NCI-H2107 (cell line): ENCODE data around the gene STIL.
"Not testable (repeated sequence)": the region's sequence is repeated elsewhere in the genome, so short reads cannot be mapped to it uniquely, and the experiment has no call there.

Experiments
- DNase-seq: peaks from one replicate; lab custom pipeline; 2025; lab: John Stamatoyannopoulos, UW

Gene STIL

DNA sequence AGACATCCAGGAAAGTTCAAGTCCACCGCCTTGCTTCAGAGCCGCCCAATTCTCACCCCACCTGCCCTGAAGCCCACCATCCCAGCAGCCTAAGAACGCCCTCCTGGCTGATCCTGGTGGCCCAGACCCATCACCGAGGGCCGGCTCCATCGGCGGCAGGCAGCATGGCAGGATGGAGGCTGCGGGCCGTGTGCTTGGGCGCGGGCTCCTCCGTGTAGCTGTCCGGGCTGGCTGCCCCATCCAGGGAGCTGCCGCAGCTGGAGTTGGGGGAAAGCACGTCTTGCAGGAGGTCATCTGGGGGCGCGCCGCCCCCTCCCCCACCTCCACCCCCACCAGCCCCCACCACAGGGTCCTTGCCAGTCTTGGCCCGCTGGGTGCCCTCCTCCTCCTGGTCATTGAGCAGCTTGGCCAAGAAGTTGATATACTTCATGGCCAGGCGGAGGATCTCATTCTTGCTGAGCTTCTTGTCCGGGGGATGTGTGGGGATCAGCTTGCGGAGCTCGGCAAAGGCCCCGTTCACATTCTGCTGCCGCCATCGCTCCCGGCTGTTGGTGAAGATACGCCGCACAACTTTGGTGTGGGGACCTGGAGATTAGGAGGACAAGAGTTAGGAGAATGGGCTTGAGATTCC is 94.2 kb downstream of the STIL start:
- DNase-seq: no peak

DNA sequence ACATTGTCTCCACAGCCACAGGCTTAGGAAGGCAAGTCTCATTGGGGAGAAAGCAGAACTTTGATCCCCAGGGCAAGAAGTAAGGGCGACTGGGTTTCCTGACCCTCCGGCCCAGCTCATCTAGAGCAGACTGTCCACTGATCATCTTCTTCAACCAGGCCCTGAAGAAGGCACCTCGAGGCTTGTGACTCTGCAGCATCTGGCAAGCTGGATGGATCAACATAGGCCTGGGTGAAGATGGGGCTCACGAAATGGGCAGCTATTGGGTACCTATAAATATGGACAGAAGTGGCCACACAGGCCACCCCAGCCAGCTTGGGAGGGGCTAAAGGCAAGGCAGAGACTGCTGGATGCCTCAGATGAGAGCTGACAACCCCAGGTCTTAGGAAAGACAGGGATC is 94.9 kb downstream of the STIL start:
- no peak for DNase-seq

DNA sequence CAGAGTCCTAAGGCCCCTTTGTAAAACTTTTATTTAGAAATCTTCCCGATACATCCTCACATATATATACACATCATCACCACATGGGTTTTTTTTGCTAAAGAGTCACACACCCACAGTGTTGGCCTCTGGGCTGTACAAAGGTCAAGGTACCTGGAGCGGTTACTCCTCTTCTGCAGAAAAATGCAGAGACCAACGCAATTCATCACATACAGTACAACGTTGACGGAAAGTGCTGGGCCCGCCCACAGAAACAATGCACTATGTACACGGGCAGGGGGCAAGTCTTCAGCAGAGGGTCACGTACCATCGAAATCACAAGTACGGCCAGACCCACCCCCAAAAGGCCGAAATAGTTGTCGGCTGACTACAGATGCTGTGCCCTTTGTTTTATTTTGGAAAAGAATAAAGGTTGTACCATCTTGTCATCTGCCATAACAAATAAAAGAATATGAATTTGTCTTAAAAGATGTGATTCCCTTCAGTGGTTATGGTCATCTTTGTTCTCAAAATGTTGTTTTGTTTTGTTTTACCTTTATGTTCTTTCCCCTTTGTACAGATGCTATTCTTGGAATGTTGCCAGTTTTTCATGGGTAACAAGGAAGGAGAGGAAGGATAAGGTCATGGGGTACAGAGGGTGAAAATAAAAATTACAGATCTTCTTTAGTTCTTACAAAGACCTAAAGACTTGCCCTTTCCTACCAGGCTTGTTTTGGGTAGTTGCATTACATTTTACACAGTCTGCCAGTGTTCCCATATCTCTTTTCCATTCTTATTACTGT is 97.5 kb downstream of the STIL start:
- no peak for DNase-seq

DNA sequence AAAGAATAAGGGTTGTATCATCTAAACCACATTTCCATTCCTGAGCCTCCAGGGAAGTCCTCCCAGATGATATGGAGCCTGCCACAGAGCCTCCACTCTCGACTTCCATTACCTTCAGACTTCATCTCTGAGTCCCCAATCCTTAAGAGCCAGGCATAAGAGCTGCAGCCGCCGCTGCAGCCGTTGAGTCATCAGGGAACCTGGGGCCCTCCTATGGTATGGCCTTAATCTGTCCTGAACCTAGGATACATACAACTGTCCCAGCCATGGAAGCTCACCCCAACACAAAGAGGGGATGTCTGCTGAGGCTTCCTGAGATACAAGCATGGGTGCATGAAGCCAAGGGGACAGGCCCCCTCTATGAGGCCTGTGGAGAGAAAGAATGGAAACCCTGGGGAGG is 98.2 kb downstream of the STIL start:
- DNase-seq: no peak

DNA sequence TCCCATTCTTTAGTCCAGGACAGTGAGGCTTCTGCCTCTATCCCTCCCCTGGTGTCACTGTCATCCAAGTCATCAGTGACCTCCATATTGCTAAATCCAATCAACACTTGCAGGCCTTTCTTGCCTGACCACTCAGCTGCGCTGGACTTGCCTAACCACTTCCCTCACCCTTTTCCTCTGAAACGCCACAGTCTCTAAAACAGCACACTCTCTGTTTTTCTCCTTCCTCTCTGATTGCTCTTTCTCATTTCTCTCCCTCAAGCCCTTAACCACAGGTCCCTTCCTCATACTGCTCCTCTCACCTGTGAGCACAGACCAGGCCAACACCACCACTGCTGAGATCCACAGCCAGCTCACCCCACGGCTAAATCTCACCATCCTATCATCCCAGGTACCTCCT is 99.4 kb downstream of the STIL start:
- DNase-seq: no peak

DNA sequence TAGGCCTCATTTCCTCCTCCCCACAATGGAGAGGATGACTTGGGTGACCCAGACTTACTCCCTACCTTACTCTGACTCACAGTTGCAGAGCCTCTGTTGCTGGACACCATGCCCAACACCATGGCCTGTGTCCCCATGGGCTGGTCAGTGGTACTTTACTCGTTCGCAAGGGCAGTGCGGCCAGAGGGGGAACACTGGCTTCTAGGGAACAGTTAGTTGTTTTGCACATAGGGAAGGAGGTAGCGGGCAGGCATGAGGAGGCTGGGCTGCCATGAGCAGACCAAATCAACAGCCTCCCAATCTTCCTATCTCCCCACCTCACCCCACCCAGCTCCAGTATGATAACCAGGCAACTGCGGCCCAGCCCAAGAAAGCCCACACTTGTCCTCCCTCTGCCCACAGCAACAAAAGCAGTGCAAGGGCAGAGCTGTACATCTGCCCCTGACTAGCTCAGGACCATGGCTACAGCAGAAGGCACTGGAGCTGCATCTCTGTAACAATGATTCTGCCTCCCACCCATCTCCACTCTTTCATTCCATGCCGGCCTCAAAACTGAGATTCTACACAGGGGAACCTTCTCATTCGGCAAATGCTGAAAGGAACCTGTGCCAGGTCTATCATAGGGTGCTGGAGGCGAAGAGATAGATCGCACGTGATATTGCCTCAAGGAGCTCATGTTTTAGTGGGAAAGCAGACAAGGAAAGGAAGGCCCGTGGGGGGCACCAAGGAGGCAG is 100.5 kb downstream of the STIL start:
- no peak for DNase-seq

DNA sequence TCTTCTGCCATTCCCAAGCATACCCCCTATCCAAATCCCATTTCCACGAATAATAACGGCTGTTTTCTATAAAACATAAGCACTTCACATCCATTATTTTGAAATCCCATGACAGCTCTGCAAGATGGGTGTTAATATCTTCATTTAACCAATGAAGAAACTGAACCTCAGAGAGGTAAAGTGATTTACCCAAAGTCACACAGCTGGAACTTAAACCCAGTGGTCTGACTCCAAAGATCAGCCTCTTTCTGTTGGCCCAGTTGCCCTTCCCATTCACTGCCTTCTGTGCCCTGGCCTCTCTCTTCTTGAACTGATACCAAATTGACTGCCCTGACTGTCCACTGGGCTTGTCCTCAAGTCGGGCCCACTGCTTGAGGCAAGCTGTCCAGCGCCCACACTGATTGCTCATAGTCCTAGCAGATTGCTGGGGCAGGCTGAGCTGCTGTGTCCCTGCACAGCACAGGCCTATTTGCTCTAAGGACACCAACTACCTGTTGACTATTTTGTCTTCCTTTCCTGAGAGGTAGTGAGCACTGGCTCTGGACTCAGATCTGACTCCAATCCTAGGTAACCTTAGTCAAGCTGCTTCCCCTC is 101.2 kb downstream of the STIL start:
- DNase-seq: no peak

DNA sequence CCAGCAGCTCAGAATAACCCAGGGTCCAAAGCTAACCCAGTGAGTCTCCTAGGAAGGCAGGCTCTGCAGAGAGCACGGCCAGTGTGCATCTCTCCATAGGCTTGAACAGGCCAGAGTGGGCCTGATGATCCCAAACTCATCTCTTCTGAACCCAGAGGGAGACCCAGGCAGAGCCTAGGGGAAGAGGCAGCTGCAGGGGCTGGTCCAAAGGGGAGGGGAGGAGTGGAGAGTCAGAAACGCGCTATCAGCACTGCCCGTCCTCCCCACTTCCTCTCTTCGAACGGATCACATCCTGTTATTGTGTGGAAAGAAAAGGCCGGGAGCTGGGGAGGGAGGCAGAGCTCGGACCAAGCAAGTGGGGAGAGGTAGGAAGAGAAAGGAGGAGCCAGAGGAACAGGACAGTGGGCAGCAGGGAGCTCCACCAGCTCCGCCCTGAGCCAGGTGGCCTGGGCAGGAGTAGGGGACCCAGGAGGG is 102.1 kb downstream of the STIL start:
- no peak for DNase-seq

DNA sequence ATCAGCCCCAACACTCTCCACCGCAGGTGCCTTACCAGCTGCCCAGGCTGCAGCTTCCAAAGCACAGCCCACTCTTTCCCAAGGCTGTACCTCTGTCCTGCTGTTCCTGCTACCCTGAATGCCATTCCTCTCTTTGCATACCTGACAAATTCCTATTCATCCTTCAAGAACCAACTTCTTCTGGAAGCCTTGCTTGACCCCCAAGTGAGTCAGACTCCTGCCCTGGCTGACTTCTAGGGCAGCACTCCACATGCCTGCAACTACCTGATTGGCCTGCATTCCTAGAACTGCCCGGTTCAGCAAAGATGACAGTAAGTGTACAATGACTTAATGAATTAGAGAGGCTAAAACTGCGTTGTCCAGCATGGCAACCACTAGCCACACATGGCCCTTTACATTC is 103.3 kb downstream of the STIL start:
- no peak for DNase-seq

DNA sequence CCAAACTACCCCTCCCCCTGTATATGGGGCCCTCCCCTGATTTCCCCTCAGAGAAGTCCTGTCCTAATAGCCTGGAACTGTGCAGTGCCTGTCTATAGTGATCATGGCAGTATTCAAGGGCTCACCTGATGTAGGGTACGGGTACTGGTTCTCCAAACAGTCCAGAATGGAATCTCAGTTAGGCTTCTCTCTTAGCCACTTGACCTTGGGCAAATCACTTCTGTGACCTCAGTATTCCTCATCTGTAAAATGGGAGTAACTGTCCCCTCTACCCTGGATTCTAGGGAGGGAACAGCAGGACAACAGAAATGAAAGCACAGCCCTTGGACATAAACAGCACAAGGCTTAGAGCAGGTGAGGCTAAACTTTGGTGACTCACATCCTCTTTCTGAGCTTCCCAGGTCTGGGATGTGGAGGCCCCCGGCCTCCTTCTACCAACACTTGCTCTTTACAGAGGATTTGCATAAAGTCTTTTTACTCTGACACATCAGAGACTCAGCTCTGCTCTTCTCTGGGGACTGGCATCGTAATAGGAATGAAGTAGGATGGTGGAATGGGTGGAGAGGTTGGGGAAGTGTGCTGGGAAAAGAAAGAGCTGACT is 104.1 kb downstream of the STIL start:
- no peak for DNase-seq

DNA sequence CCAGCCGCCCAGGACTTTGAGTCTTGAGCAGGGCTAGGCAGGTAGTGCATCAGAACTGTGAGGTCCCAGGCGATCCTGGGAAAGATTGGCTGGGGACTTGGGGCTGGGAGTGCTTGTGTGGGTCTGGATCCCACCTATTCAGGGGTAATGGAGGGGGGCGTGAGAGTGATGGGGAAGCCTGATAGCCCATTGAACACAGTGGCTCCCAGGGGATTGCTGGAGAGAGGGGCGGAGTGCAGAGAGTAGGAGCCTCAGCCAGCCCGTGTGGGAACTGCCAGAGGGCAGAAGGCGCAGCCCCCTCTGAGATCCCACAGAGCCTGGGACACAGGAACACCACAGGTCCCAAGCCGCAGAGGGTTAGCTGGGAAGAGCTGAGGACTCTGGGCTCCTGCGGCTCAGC is 104.9 kb downstream of the STIL start:
- no peak for DNase-seq

DNA sequence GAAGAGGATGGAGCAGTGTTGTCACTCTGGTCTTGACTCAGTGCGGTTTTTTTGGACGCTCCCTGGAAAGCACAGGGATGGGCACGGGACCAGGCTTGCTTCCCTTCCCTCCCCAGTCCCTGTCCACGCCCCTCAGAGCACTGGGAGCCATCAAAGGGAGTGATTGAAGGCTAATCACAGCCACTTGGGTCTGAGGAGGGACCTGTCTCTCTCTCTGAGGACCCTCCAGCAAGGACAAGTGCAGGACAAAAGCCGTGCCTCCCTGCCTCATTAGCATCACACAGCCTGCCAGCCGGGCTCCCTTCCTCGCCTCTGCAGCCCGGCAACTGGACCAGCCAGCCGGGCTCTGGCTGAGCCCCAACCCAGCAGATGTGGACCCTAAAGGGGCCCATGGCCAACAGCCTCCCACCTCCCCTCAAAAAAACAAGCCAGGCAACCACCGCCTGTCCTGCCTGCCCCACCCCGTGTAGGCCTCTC is 105.5 kb downstream of the STIL start:
- DNase-seq: no peak

DNA sequence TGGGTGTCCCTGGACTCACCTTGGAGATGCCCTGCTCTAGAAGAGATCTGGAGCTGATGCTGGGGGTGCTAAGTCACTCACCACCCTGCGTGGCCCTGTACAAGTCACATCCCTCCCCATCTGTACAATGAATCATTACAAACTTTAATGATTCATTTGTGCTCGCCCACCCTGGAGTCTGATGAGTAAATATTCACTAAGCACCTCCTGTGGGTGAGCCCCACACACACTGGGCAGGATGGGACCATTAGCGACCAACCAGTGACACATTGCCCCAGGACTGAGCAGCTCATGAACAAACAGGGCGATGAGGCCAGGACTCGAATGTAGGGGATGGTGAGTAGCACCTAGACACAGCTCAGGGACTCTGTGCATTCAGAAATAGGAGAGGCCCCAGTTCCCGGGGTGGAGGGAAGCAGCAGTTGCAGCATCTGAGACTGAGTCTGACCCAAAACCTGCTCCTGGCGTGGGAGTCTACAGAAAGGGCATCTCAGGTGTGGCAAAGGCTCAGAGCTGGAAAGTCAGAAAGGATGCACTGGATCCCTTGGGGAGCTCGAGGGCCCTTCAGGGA is 106.1 kb downstream of the STIL start:
- no peak for DNase-seq

DNA sequence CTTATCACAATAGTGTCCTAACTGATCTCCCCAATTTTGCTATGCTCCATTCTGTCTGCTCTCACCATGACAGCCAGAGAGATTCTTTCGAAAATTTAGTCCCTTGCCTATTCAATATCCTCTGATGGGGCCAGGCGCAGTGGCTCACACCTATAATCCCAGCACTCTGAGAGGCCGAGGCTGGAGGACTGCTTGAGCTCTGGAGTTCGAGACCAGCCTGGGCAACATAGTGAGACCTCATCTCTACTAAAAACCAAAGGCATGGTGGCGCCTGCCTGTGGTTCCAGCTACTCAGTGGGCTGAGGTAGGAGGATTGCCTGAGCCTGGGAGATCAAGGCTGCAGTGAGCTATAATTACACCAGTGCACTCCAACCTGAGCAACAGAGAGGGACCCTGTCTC is 108.0 kb downstream of the STIL start:
- DNase-seq: no peak

DNA sequence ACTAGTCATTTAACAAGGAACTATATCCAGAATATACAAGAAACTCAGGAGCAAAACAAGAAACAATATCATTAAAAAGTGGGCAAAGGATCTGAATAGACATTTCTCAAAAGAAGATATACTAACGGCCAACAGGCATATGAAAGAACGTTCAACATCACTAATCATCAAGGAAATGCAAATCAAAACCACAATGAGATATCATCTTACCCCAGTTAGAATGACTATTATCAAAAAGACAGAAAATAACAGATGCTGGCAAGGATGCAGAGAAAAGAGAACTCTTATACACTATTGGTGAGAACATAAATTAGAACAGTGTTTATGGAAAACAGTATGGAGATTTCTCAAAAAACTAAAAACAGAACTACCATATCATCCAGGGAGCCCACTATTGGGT is 110.4 kb downstream of the STIL start:
- not testable (repeated sequence) for DNase-seq

DNA sequence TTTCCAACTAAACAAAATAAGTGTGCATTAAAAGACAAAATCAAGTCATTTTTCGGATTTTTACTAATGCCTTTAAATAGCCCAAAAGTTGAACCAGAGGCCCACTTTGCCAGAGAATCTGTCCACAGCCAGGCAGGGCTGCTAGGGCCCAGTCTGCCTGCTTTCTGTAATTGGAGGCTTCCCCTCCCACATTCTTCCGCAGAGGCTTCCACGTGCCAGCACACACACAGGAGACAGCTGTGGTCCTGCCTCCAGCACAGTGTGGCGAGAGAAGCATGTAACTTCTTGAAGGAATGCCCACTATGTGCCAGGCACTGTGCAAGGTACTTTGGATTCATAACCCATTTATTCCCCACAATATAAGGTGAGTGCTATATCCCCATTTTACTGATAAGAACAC is 112.8 kb downstream of the STIL start:
- DNase-seq: no peak
